Measurements from ENCODE around the gene SHB.

DNA sequence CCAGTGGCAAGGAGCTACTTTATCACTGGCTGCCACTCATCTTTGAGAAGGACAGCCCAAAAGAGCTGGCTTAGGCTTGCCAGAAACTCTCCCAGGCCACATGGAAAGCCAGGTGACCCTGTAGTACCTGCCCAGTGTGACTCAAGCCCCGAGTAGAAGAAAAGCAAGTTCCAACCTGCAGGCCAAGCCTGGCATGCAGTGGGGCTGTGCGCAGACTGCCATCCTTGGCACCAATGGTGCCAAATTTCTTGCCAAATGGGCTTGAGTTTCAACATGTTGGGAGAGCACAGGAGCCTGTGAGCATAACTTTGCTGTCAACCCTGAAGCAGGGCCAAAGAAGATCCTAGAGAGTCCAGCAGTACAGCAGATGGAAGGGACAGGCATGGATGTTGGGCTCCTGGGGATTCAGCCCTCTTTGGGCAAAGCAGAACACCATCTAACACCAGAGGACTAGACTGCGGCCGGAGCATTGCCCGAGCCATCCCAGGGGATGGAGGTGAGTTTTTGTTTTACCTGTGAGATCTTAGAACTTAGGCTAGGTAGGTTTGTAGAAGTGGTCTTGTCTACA is 27.3 kb upstream of the SHB start:
- TF ChIP-seq POLR2A (IDR thresholded peaks at IDR 0.05) (no peak), POLR2AphosphoS5 (IDR thresholded peaks at IDR 0.05) (no peak), EP300 (IDR thresholded peaks at IDR 0.05) (no peak)
- TF ChIP-seq, protein P1, sequence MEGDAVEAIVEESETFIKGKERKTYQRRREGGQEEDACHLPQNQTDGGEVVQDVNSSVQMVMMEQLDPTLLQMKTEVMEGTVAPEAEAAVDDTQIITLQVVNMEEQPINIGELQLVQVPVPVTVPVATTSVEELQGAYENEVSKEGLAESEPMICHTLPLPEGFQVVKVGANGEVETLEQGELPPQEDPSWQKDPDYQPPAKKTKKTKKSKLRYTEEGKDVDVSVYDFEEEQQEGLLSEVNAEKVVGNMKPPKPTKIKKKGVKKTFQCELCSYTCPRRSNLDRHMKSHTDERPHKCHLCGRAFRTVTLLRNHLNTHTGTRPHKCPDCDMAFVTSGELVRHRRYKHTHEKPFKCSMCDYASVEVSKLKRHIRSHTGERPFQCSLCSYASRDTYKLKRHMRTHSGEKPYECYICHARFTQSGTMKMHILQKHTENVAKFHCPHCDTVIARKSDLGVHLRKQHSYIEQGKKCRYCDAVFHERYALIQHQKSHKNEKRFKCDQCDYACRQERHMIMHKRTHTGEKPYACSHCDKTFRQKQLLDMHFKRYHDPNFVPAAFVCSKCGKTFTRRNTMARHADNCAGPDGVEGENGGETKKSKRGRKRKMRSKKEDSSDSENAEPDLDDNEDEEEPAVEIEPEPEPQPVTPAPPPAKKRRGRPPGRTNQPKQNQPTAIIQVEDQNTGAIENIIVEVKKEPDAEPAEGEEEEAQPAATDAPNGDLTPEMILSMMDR (IDR thresholded peaks at IDR 0.05), result no peak
